Cerebellar nuclear complex (tissue), 1 donor: Measurements from ENCODE around the gene PTPRM.

Experiments
- DNase-seq, 2 experiments: peaks; one replicate each; lab custom pipeline; 2025; lab: John Stamatoyannopoulos, UW

PTPRM gene

GRCh38 chr18:7566567-7567473, at the start of gene PTPRM:
Gene PTPRM, plus strand, starts transcription at chr18:7567316. Its CDS starts 503 bp downstream, at chr18:7567819.
- DNase-seq: no peak

- DNase-seq: no peak
Observed at GRCh38 chr18:7517852-7518251, 49.3 kb upstream of the PTPRM start.

- no peak for DNase-seq
Observed at GRCh38 chr18:7520200-7520785, 46.8 kb upstream of the PTPRM start.

- DNase-seq: no peak
Observed at GRCh38 chr18:7521226-7521856, 45.8 kb upstream of the PTPRM start.

GRCh38 chr18:7523772-7524171, 43.3 kb upstream of the PTPRM start:
- DNase-seq: no peak

GRCh38 chr18:7524786-7525185, 42.3 kb upstream of the PTPRM start:
- no peak for DNase-seq

GRCh38 chr18:7532942-7533341, 34.2 kb upstream of the PTPRM start:
- no peak for DNase-seq

GRCh38 chr18:7535436-7536205, 31.5 kb upstream of the PTPRM start:
- no peak for DNase-seq

GRCh38 chr18:7537145-7537544, 30.0 kb upstream of the PTPRM start:
- no peak for DNase-seq

- DNase-seq: no peak
Observed at GRCh38 chr18:7541835-7542234, 25.3 kb upstream of the PTPRM start.

- no peak for DNase-seq
Observed at GRCh38 chr18:7544686-7545085, 22.4 kb upstream of the PTPRM start.

- DNase-seq: no peak
Observed at GRCh38 chr18:7545734-7546133, 21.4 kb upstream of the PTPRM start.

GRCh38 chr18:7548221-7548620, 18.9 kb upstream of the PTPRM start:
- no peak for DNase-seq

GRCh38 chr18:7548721-7549120, 18.4 kb upstream of the PTPRM start:
- DNase-seq: no peak

GRCh38 chr18:7557973-7558372, 9.1 kb upstream of the PTPRM start:
- no peak for DNase-seq

GRCh38 chr18:7558769-7559168, 8.3 kb upstream of the PTPRM start:
- DNase-seq: no peak

GRCh38 chr18:7559709-7560319, 7.3 kb upstream of the PTPRM start:
- no peak for DNase-seq

GRCh38 chr18:7561909-7562460, 5.1 kb upstream of the PTPRM start:
- no peak for DNase-seq

- DNase-seq: no peak
Observed at GRCh38 chr18:7562491-7562890, 4.6 kb upstream of the PTPRM start.

- DNase-seq: no peak
Observed at GRCh38 chr18:7565677-7566076, 1.4 kb upstream of the PTPRM start.

GRCh38 chr18:7566244-7566566, 911 bp upstream of the PTPRM start:
- no peak for DNase-seq
